HepG2 (cell line): ENCODE data around the gene KDM4E. TPM values are rescaled to one million over a fixed set of nuclear protein-coding genes. Genes with fewer than 3 reads are reported as not detected.

Source experiments
- CEBPB ChIP-seq: IDR thresholded peaks from 2 replicates; pipeline ENCODE4 v1.6.1; 2011; ENCODE audit warnings: low read depth, low read length, improper control_type of control experiment, borderline replicate concordance
- ETV5 ChIP-seq: IDR thresholded peaks from 2 replicates; pipeline ENCODE4 v1.6.1; 2018; ENCODE audit warnings: missing biosample characterization, missing genetic modification reagents, inconsistent platforms, borderline replicate concordance
- HDAC6 ChIP-seq: fragments of 200-600 bp; sonication (generic); IDR thresholded peaks from 2 replicates; pipeline ENCODE4 v1.7.0; 2017; ENCODE audit warnings: mild to moderate bottlenecking, antibody characterized with exemption, low read length, low read depth
- LRRFIP1 ChIP-seq: sonication (generic); formaldehyde crosslinking; conservative IDR thresholded peaks from 2 replicates; pipeline ENCODE4 v1.4.0; 2020; ENCODE audit warnings: missing genetic modification reagents
- NR0B2 ChIP-seq: sonication (generic); formaldehyde crosslinking; IDR thresholded peaks from 2 replicates; pipeline ENCODE4 v1.4.0; 2020; ENCODE audit warnings: mild to moderate bottlenecking, missing genetic modification reagents
- POLR2AphosphoS5 ChIP-seq: IDR thresholded peaks from 2 replicates; pipeline ENCODE4 v1.6.1; 2012; ENCODE audit warnings: low read depth, low read length
- SALL1 ChIP-seq: sonication (generic); formaldehyde crosslinking; IDR thresholded peaks from 2 replicates; pipeline ENCODE4 v1.8.0; 2022; ENCODE audit warnings: mild to moderate bottlenecking, missing genetic modification reagents
- SYNCRIP ChIP-seq: fragments of 200-400 bp; formaldehyde crosslinking; IDR thresholded peaks from 2 replicates; pipeline ENCODE4 v1.6.1; 2018; ENCODE audit warnings: mild to moderate bottlenecking, low read depth, low read length; ENCODE audit not compliant: insufficient read depth
- TAF15 ChIP-seq: fragments of 200-400 bp; formaldehyde crosslinking; IDR thresholded peaks from one replicate; pipeline ENCODE4 v1.6.1; 2018; ENCODE audit warnings: mild to moderate bottlenecking, low read depth, low read length; ENCODE audit not compliant: poor library complexity, severe bottlenecking
- USF2 ChIP-seq, 2 experiments: sonication (generic) in 1 of 2; formaldehyde crosslinking in 1 of 2; IDR thresholded peaks; 2 replicates each; pipeline versions ENCODE4 v1.5.1 to v1.6.1; 2011 to 2020; ENCODE audit warnings: borderline replicate concordance in 1 of 2, low read depth in 1 of 2, low read length in 1 of 2, mild to moderate bottlenecking in 1 of 2, missing genetic modification reagents in 1 of 2, moderate library complexity in 1 of 2
- YEATS2 ChIP-seq: sonication (generic); formaldehyde crosslinking; IDR thresholded peaks from 2 replicates; pipeline ENCODE4 v1.4.0; 2020; ENCODE audit warnings: missing genetic modification reagents, borderline replicate concordance
- ZBTB1 ChIP-seq: sonication (generic); formaldehyde crosslinking; IDR thresholded peaks from 2 replicates; pipeline ENCODE4 v1.4.0; 2020; ENCODE audit warnings: missing genetic modification reagents, borderline replicate concordance
- ZBTB25 ChIP-seq: IDR thresholded peaks from 2 replicates; pipeline ENCODE4 v1.6.1; 2018; ENCODE audit warnings: missing genetic modification reagents
- ZNF354B ChIP-seq: sonication (generic); formaldehyde crosslinking; IDR thresholded peaks from 2 replicates; pipeline ENCODE4 v1.8.0; 2022; ENCODE audit warnings: mild to moderate bottlenecking, missing genetic modification reagents
- ZNF569 ChIP-seq: sonication (generic); formaldehyde crosslinking; IDR thresholded peaks from 2 replicates; pipeline ENCODE4 v1.5.0; 2020; ENCODE audit warnings: mild to moderate bottlenecking, missing genetic modification reagents, moderate library complexity, borderline replicate concordance
- polyA plus RNA-seq, 8 experiments: library from polyadenylated mRNA; depleted of rRNA in 3 of 8; stranded (reverse) in 7 of 8; unstranded in 1 of 8; fragments of >200 nt; fragmentation: Illumina TruSeq in 4 of 8; extraction: Trizol in 4 of 8; gene quantifications; 2 replicates each; pipeline versions ENCODE4 v1.2.1 to v1.2.3, GENCODE V29; 2011 to 2016; ENCODE audit warnings: low read depth in 4 of 8, missing spikeins in 1 of 8, mixed read lengths in 1 of 8; ENCODE audit not compliant: insufficient read depth in 1 of 8
- total RNA-seq, 5 experiments: library from RNA; depleted of rRNA; stranded (reverse); fragments of >200 nt; fragmentation: Illumina TruSeq; extraction: Trizol; gene quantifications; 2 replicates each; pipeline ENCODE4 v1.2.3, GENCODE V29; 2016; ENCODE audit warnings: low read depth in 1 of 5
- TF ChIP-seq, protein P1 (sequence below): sonication (generic); formaldehyde crosslinking; IDR thresholded peaks from 2 replicates; pipeline ENCODE4 v1.8.0; 2022; ENCODE audit warnings: missing genetic modification reagents, low read depth, mild to moderate bottlenecking, borderline replicate concordance
- TF ChIP-seq, protein P2 (sequence below): sonication (generic); formaldehyde crosslinking; IDR thresholded peaks from 2 replicates; pipeline ENCODE4 v1.8.1; 2023; ENCODE audit warnings: missing genetic modification reagents, inconsistent platforms, borderline replicate concordance
- TF ChIP-seq, protein P3 (sequence below): sonication (generic); formaldehyde crosslinking; IDR thresholded peaks from 2 replicates; pipeline ENCODE4 v1.5.1; 2020; ENCODE audit warnings: missing genetic modification reagents, mild to moderate bottlenecking, borderline replicate concordance

The KDM4E gene
- total and polyA plus RNA-seq, 2 of the 13 experiments (the other 11 are each of a cell fraction or from before 2014, with no cell fraction given) = not detected

- TF ChIP-seq SALL1 (CRISPR knock-in tag) (peak; percentile 78), ZNF569 (CRISPR knock-in tag) (no peak), YEATS2 (0 out of 2 replicates have a peak, but pooled peaks have one; percentile 44), TAF15 (peak; percentile 58), ETV5 (CRISPR knock-in tag) (peak; percentile 48), CEBPB (no peak), NR0B2 (peak; percentile 67; the same call in 1 of the 2 replicates), LRRFIP1 (CRISPR knock-in tag) (no peak), SYNCRIP (no peak), POLR2AphosphoS5 (no peak), HDAC6 (no peak), ZBTB25 (no peak; the same call in 1 of the 2 replicates), ZNF354B (CRISPR knock-in tag) (no peak), ZBTB1 (CRISPR knock-in tag) (no peak; the same call in 1 of the 2 replicates), USF2 (IDR thresholded peaks at IDR 0.05; ENCODE audit: low read depth, low read length) (no peak), USF2 (CRISPR knock-in tag; IDR thresholded peaks at IDR 0.05; ENCODE audit: borderline replicate concordance) (no peak)
- TF ChIP-seq, protein P1, sequence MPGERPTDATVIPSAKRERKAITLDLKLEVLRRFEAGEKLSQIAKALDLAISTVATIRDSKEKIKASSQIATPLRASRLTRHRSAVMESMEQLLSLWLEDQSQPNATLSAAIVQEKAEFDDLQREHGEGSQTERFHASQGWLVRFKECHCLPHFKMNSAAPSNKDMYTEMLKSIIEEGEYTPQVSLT (CRISPR knock-in tag) = no peak
- TF ChIP-seq, protein P2, sequence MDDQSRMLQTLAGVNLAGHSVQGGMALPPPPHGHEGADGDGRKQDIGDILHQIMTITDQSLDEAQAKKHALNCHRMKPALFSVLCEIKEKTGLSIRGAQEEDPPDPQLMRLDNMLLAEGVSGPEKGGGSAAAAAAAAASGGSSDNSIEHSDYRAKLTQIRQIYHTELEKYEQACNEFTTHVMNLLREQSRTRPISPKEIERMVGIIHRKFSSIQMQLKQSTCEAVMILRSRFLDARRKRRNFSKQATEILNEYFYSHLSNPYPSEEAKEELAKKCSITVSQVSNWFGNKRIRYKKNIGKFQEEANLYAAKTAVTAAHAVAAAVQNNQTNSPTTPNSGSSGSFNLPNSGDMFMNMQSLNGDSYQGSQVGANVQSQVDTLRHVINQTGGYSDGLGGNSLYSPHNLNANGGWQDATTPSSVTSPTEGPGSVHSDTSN (CRISPR knock-in tag) = no peak
- TF ChIP-seq, protein P3, sequence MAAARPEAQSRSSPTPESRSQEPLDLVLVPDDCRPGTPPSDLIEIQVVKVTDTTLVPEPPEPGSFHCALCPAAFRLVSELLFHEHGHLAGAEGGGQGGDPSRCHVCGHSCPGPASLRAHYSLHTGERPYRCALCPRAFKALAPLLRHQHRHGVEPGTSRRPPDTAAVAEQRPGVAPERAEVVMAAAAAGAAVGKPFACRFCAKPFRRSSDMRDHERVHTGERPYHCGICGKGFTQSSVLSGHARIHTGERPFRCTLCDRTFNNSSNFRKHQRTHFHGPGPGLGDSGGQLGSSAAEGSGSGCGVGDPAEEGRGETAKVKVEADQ (CRISPR knock-in tag) = 0 out of 2 replicates have a peak, but pooled peaks have one; percentile 61
Observed at GRCh38 chr11:95067039-95067840, 42.2 kb downstream of the KDM4E start (continued).
